HG02798 (cell line): ENCODE results near the gene SELENOM.
"Not testable (repeated sequence)": the region's sequence is repeated elsewhere in the genome, so short reads cannot be mapped to it uniquely, and the experiment has no call there.

Experiments used
- ATAC-seq: cut with Tn5 transposase; IDR thresholded peaks from one replicate; pipeline ENCODE4 v1.9.1; 2021; ENCODE audit warnings: mild to moderate bottlenecking; ENCODE audit not compliant: unreplicated experiment, poor library complexity

The SELENOM gene

DNA sequence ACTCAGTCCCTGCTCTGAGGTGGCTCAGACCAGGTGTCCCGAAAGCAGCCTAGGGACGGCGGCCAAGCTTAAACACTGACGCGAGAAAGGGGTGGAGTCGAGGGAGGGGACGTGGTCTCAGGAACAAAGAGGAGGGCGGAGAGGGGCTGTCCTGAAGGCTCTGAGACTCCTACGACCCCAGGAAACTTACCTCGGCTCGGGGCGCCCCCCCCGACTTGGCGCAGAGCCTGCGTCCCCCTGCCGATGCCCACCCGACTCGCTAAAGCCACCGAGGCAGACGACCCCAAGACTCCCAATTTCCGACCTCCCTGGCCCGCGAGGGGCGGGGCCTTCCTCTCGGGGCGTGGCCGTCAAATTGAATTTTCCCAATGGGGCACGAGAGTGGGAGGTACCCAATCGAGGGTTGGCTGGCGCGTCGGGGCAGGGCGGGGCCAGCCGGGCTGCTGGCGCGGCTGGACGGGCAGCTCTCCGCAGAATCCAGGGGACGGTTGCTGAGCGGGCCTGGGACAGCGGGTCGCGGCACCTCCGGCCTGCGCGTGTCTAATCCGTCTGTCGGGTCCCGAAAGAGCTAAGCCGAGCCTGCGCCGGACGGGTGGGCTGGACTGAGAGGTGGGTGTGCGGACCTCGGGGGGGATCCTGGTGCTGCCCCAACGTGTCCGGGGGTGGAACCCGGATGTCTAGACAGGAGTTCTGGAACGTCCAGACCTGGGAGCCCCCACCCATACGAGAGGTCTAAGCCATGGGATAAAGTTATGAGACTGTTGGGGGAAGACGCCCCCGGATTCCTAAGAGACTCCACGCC is 26.3 kb downstream of the SELENOM start, which contains the start of gene SMTN:
Gene SMTN (plus strand): TSS at position 471 of the 802 bp plus-strand sequence. CDS start 1,941 bp downstream, outside the sequence.
- peak; percentile 75 for ATAC-seq

DNA sequence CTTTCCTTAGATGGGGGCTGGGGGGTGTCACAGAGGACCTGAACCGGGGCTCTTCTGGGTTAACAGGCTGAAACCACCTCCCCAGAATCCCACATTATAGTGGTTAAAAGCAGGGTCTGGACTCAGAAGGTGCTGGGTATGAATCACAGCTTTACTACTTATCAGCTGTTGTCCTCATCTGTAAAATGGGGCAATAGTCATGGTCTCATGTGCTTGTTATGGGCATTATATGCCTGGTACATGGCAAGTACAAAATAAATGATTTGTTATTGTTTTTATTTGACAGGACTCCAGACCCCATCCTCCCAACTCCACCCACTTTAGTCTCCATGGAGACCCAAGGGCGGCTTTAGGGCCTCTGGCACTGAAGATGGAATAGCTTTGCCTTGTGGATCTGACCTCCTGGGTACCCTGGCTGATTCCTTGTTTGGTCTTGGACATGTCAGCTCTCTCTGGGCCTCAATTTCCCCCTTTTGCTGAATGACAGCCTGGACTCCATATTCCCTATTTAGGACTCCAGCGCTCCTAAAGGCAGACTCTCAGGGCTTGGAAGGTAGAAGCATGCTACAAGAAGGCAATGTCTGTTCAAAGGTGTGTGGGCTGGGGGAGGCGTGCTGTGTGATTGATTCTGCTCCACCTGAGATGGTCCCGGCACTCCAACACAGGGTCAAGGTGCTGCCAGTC is 27.1 kb downstream of the SELENOM start:
- ATAC-seq: no peak

- no peak for ATAC-seq
Observed at GRCh38 chr22:31079095-31079642, 28.2 kb downstream of the SELENOM start.

DNA sequence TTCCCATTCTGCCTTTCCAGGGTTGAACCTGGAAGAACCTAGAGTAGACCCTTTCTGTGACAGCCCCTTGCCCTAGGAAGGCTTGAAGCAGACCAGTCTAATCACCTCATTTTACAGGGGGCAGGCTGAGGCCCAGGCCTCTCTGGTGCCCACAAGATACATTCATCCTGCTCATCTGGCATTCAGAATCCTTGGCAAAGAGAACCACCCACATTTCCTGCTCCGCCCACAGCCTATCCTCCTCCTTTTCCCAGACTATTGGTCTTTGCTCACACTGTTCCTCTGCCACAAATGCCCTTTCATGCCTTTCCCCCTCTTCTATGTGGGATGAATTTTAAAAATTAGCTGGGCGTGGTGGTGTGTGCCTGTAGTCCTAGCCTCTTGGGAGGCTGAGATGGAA is 29.0 kb downstream of the SELENOM start:
- not testable (repeated sequence) for ATAC-seq

- no peak for ATAC-seq
Observed at GRCh38 chr22:31077681-31078080, 29.7 kb downstream of the SELENOM start.

DNA sequence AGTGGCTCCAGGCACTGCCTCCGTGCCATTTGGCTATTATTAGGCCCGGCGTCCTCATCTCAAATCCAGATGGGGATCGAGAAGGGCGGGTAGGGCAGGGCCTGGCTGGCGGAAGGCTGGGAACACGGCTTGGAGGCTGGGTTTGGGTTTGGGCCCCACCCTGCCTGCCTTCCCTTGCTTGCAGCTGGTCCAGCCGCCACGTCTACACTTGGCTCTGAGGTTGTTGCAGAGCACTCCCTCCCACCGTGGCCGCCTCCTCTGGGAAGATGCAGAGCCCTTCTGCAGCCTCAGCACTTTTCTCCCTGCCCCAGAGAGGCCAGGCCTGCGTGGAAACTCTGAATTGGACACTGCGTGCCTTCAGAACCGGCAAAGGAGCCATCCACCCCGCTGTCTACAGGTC is 31.4 kb downstream of the SELENOM start:
- ATAC-seq: no peak

- ATAC-seq: not testable (repeated sequence)
Observed at GRCh38 chr22:31073545-31074145, 33.7 kb downstream of the SELENOM start.

GRCh38 chr22:31073125-31073524 is 34.2 kb downstream of the SELENOM start:
- not testable (repeated sequence) for ATAC-seq

DNA sequence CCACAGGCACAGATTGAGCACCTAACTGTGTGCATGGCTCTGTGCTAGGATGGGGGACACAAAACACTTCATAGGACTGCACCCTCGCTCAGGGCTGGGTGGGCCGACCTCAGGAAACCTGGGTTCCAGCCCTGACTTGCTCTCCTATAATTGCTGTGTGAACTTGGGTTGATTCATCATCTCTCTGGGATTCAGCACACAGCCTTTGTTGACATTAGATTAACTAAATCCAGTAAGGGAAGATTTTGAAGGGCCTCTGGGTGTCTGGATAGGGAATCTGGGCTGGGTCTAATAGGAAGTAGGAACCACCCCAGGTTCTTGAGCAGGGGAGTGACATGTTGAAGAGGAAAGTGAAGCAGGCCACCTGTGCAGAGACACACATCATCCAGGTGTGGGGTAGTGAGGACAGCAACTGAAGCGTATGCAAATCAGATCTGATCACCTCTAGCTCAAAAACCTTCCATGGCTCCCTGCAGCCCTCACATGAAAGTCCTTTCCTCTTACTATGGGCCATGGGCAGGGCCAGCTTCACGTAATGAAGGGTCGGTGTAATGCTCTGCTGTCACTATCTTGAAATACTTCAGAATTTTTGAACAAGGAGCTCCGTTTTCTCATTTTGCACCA is 37.6 kb downstream of the SELENOM start:
- not testable (repeated sequence) for ATAC-seq

DNA sequence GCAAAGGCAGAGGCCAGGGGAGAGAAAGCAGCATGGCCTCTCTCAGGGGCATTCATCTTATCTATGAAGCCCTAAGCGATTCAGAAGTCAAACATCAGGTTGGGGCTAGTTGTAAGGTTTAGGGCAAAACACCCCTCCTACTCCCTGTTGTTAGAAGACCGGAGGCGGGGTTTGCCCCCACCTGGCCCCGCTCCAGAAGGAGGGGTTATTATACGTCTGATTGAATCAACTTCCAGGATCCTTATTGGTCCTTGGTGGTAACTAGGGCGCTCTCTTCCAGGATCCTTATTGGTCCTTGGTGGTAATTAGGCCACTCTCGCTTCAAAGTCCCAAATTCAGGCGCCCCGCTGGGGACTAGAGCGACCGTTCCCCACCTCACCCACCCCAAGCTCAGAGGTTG is 38.4 kb downstream of the SELENOM start:
- ATAC-seq: no peak

DNA sequence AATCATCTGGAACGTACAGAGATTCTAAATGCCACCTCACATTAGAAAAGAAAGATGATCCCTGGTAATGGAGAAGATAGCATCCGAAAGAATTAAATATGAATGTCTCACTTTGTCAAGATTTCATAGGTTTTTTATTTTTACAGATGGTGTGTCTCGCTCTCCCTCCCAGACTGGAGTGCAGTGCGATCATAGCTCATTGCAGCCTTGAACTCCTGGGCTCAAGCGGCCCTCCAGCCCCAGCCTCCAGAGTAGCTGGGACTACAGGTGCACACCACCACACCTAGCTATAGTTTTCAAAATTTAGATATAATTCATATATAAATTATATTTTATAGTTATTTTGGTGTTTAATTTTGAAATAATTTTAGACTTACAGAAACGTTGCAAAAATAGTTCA is 43.0 kb downstream of the SELENOM start:
- ATAC-seq: no peak

DNA sequence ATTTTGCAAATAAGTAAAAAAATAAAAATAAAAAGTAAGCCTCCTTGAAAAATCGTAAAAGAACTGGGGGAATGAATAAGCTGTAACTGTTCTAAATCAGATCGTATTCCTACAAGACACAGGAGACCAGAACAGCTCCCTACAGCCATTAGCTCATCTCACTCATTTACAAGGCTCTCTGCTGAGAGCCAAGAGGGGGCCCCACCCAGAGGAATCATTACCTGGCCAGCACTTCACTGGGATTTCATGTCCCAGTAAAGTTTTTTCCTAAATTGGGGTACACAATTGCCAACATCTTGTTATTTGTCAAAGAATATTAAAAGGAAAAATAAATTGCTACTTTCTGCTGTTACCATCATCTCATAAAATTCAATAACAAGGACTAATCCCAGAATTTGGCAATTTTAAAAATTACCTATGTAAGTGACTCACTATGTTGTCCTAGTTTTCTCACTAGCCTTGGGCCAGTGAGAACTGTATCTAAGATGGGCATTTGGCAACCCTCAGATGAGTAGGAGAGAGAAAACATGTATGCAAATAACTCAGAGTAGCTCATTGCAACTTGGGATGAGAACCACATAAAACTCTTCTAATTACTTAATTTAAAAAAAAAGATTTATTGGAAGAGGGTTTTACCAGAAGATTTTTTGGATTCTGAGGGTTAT is 44.7 kb downstream of the SELENOM start:
- no peak for ATAC-seq

DNA sequence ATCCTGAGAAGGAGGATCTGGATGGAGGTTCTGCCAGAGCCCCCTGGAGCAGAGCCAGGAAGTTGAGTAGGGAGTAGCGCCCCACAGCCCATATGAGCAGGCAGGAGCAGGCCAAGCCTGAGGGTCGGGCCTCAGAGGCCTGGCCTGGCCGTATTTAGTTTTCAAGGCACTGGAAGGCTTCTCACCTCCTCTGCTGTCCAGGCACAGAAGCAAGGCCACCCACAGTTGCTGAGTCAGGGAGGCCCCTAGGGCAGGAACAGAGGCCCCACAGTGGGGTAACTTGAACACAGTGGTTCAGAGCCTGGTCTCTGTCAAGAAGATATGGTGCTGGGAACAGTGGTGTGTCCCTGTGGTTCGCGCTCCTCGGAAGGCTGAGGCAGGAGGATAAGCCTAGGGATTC is 47.7 kb downstream of the SELENOM start:
- not testable (repeated sequence) for ATAC-seq

DNA sequence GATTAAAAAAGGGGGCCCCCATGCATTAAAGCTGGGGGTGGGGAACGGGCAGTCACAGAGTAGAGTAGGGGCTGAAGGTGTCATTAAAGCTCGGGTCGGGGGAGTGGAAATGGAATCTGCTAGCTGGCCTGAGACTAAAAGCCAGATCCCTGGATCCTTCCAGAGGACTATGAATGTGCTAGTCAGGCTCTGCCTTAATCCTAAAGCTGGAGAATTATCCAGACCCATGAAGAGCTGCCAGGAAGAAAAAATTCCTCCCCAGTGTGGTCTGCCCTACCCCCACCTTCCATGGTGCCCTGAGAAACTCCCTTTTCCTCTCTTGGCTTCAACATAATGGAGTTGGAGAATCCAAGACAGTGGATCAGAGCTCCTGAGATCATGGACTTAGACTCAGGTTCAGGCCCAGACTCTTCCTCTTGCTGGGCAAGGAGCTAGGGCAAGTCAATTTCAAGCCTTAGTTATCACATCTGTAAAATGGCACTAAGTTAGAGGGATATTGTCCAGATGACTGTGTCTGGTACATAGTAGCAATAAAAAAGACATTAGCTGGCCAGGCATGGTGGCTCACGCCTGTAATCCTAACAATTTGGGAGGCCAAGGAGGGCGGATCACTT is 50.3 kb downstream of the SELENOM start:
- ATAC-seq: no peak

DNA sequence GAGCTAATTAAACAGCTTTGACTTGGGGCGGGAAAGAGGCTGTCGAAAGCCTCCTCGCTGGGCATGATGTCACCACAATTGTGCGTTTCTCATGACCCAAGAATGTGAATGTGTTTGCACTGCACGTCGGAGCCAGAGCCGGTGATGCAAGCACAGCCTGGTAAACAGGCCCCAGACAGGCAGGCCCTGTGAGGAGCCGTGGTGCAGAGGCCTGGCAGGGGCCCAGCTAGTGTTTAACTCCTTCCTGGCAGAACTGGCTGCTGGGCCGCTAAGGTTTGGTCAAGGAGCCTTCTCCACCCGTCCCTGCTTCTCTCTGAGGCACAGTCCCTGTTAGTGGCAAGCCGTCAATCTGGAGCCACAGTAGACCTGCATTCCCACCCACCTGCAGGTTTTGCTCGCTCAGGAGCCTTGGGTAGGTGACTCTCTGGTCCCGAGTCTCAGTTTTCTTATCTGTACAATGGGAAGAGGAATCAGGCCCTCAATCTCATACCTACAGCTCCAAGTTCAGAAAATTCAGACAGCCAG is 51.7 kb downstream of the SELENOM start:
- no peak for ATAC-seq

DNA sequence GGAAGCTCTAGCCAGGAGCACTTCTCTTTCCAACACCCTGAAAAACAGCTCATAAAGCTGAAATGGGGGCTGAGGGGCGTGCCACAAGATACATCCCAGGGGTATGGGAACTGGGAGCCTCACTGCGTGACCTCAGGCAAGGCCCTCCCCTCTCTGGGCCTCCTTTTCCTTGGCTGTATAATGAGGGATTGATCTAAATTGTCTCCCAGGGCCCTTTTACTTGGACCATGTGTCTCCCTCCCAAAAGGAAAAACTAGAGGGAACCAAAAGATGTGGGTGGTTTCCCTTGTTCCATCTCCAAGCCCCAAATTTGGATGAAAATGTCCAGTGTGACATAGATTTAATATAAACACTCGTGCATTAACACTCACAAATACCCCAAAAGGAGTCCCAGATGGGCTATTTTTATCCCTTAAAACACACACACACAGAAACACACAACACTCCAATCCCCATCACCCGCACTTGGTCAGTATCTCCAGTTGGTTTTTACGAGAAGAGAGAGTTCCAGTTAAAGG is 52.2 kb downstream of the SELENOM start:
- ATAC-seq: no peak
